ENCODE measurements around the gene KIF26B.

Gene KIF26B

DNA sequence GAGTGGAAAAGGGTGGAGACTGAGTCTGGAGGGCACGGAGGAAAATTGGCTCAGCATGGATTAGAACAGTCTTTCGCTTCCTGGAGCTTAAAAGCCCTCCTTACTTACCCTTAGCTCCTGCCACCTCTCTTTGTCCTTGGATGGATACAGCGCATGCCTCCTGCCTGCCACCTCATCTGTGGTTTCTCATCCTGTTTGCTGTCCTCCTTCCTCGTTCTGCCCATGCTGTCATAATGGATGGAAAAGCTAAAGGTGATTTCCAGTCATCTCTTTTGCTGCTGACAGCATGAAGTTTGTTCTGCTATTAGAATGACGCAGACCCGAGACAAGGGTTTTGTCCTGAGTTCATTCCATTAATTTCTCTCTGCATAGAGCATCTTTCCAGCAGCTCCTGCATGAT lies 425.9 kb downstream of the KIF26B start:
- DNase-seq = no peak

- no peak for DNase-seq
Observed at GRCh38 chr1:245582026-245582425, 427.2 kb downstream of the KIF26B start.

DNA sequence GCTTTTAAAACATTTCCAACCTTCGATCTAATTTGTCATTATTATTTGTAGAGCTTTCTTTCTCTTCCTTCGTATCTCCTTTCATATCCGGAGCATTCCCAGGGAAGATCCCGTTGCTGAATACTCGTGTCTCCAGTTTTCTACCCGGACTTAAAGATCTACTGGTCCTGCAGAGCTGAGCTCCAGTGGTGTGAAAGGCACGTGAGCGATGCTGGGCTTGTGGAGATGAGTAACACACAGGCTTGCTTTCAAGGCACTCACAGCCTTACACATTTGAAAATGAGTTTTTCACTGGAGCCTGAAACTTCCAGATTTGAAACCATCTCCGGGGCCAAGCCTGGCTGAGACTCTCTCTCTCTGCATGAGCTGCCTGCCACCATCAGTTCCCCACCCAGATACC lies 428.3 kb downstream of the KIF26B start:
- DNase-seq = no peak

GRCh38 chr1:245583575-245584330 lies 429.0 kb downstream of the KIF26B start:
- no peak for DNase-seq

DNA sequence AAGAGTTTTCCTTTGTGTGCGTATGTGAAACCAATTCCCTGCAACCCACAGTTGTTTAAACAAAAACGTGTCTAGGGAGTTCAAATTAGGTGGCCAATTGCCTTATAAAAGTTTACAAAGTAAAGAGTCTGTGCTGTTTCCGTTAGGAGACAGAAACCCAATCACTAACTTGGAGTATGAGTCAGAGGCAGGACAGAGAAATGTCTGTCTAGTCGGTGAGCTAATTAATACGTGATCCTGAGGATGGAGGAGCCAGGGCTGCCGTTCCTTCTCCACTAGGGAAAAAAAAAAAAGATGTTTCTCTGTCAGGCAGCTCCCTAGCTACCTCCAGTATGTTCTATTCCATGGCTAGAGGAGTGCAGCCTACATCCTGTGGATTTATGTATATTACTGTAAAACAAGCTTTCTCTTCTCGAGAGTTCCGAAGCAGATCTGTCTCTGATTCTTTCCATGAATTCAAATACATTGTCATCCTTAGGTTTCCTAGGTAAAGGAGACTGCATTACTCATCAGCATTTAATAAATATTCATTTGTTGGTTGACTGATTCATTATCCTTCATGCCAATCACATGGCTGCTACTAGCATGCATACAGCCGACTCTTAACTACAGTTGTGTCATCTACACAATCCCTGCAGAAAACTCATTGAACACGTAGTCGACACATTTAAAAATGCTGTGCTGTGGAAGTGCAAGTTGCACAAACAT lies 430.6 kb downstream of the KIF26B start:
- no peak for DNase-seq

GRCh38 chr1:245587435-245588115 lies 432.8 kb downstream of the KIF26B start:
- no peak for DNase-seq

DNA sequence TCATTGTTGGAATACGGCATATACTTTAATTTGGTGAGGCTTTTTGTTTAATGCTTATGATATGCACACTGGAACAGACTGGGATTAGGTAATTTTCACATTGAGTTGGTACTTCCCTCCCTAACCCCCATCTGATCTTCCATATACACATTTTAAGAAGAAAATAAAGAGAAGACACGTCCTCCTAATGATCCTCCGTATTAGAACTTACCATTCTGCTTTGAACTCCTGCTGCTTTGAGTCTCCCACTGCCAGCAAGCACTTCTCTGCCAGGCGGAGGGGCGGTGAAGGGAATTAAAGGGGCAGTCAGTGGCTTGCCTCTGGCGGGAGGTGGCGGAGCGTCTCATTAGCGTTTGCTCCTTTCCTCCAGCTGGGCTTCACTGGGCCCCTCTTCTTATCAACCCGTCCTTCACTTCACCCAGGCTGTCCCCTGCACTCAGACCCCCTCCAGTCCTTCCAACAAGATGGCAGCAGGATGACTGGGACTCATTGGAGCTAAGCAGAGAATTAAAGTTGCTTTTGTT lies 433.4 kb downstream of the KIF26B start:
- DNase-seq = no peak

- DNase-seq = no peak
Observed at GRCh38 chr1:245589316-245589715, 434.5 kb downstream of the KIF26B start.

DNA sequence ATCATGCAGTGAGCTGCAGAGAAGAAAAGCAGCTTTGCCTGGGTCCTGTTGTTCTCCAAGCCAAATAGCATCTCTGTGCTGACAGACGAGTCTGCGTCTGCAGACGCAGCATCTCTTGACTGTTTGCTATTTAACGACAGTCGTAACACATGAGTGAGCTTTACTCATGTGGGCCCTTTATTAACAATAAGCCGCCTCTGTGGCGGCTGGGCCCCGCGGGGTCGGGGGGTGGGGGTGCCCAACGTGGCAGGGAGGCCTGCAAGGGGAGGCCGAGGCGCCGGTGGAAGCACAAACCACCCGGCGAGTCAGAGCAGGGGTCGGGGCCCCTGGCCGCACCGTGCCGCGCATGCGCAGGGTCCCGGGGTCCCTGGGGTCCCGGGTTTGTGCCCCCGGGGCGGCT lies 435.1 kb downstream of the KIF26B start:
- no peak for DNase-seq

DNA sequence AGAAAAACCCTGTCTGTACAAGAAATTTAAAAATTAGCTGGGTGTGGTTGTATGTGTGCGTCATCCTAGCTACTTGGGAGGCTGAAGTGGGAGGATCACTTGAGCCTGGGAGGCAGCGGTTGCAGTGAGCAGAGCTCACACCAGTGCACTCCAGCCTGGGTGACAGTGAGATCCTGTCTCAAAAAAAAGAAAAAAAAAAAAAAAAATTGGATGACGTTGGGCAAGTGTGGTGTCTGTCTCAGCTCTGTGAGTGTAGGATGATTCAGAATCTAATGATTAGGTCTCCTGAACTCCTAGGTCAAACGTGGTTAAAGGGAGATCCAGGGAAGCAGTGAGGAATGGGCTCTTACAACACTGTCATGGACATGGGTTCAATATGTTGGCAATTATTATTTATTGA lies 435.9 kb downstream of the KIF26B start:
- no peak for DNase-seq

GRCh38 chr1:245591346-245592188 lies 436.8 kb downstream of the KIF26B start:
- no peak for DNase-seq

- DNase-seq = no peak
Observed at GRCh38 chr1:245592189-245592460, 437.3 kb downstream of the KIF26B start.

DNA sequence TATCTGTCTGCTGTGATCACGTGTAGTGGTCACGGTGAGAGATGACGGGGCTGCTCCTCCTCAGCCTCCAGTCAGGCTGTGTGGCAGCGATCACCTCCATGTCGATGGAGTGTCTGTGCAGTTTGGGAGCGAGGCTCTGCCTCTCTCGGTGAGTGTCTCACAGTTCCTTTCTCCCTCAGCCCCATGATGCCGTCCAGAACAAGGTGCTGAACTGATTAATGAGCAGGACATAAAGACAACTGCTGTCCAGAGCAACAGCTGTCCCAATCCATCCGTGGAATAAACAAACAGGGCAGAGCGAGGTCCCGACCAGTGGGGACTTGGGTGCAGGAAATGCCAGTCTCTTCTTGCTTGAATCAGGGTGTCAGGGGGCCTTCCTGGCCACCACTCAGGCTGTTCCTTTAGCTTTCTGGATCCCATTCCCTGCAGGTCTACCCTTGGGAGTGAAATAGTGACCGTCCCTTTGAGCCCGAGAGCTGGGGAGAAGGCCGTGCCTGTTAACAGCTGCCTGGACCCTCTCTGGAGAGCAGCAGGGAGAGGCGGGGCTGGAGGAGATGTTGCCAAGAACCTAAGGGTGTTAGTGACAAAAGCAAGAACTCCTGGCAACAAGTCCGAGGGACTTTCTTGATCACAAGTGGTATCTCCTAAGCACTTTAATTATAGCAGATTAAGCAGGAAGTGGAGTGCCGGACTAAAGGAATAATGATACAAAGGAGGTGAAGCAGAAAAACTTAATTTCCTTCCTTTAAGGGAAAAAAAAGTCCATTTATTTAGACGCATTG lies 443.9 kb downstream of the KIF26B start:
- DNase-seq = no peak

DNA sequence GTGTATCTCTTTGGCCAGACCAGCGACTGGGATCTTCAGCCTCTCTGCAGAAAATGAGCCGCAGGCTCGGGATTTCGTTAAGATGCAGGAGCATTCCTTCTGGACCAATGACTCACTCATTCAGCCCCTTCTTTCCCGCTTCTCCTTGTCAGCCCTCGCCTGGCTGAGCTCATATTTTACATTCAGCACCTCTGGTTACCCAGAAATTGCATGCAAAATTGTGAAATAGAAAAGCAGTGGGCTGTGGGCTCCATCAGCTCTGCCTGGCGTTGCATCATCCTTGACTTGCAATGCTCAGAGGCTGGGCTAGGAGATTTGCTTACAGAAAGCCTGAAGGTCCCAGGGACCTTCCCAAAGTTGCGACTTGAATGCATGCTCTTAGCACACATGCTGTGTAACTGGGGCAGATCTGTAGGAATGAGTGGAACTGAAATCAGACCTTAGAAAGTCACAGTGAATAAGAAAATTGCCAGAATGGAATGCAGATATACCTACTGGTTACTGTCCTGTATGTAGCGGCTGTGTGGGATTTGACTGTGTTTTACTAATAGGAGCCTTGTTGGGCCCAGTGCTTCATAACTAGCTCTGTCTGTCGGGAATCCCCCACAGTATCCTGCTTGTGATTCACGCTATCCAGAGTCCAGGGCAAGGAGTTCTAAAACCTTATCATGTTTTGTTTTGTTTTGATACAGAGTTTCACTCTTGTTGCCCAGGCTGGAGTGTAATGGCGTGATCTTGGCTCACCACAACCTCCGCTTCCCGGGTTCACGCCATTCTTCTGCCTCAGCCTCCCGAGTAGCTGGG lies 444.8 kb downstream of the KIF26B start:
- no peak for DNase-seq

- DNase-seq = no peak
Observed at GRCh38 chr1:245600658-245601057, 445.9 kb downstream of the KIF26B start.

- DNase-seq = no peak
Observed at GRCh38 chr1:245603311-245603865, 448.6 kb downstream of the KIF26B start.

- no peak for DNase-seq
Observed at GRCh38 chr1:245604979-245605378, 450.2 kb downstream of the KIF26B start.

- no peak for DNase-seq
Observed at GRCh38 chr1:245605480-245606156, 450.8 kb downstream of the KIF26B start.

GRCh38 chr1:245606157-245606725 lies 451.5 kb downstream of the KIF26B start:
- DNase-seq = no peak

DNA sequence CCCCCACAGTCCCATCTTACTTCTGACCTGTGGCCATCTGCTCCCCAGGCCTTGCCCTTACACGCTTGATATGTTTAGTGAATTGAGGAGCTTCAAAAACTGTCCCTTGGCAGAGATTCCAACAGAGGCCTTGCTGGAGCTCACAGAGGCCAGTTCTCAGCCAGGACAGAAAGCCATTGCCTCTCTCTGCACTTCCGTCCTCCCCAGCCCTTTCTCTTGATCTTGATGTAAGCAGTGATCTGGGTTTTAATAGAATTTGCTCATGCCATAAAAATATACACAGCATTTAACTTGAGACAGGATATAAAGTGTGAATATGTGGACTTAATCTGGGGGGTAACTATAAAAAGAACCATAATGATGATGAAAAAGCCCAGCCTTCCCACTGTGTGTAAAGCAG lies 453.5 kb downstream of the KIF26B start:
- no peak for DNase-seq

All from hematopoietic multipotent progenitor cell treated with erythropoietin and hydrocortisone succinate and interleukin-3 and kit ligand, for 8 days (in vitro differentiated cells).